ENCODE data around the gene HMX1.

DNA sequence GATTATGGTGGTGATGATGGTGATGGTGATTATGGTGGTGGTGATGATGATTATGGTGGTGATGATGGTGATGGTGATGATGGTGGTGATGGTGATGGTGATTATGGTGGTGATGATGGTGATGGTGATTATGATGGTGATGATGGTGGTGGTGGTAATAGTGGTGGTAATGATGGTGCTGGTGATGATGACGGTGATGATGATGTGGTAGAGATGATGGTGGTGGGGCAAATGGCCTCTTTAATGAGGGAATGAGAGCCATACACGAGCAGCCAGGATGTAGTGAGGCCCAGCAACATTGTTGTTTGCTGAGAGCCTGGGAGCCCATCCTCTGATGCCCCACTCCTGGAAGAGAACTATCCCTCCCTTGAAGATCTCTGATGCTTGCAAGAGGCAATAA is 29.0 kb downstream of the HMX1 start:
- TF ChIP-seq, protein P1, sequence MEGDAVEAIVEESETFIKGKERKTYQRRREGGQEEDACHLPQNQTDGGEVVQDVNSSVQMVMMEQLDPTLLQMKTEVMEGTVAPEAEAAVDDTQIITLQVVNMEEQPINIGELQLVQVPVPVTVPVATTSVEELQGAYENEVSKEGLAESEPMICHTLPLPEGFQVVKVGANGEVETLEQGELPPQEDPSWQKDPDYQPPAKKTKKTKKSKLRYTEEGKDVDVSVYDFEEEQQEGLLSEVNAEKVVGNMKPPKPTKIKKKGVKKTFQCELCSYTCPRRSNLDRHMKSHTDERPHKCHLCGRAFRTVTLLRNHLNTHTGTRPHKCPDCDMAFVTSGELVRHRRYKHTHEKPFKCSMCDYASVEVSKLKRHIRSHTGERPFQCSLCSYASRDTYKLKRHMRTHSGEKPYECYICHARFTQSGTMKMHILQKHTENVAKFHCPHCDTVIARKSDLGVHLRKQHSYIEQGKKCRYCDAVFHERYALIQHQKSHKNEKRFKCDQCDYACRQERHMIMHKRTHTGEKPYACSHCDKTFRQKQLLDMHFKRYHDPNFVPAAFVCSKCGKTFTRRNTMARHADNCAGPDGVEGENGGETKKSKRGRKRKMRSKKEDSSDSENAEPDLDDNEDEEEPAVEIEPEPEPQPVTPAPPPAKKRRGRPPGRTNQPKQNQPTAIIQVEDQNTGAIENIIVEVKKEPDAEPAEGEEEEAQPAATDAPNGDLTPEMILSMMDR (IDR thresholded peaks at IDR 0.05), result no peak
- TF ChIP-seq POLR2A (IDR thresholded peaks at IDR 0.05; ENCODE audit: low read depth) (no peak), EP300 (IDR thresholded peaks at IDR 0.05) (no peak), POLR2AphosphoS5 (IDR thresholded peaks at IDR 0.05) (no peak)
